Urinary bladder (tissue), 4 donors: Measurements from ENCODE around the gene TTC39A. TPM values are rescaled to one million over a fixed set of nuclear protein-coding genes. Genes with fewer than 3 reads are reported as not detected.

Source experiments
- DNase-seq: peaks from one replicate; pipeline ENCODE4 v3.0.0-alpha.2; 2015; ENCODE audit errors: extremely low spot score
- H3K27ac ChIP-seq: one replicate; pipeline ENCODE4 v1.5.1; 2013; ENCODE audit warnings: low read depth, mild to moderate bottlenecking, moderate library complexity
- H3K36me3 ChIP-seq: one replicate; pipeline ENCODE4 v1.6.1; 2013; ENCODE audit warnings: mild to moderate bottlenecking, moderate library complexity; ENCODE audit not compliant: insufficient read depth
- H3K4me1 ChIP-seq: one replicate; pipeline ENCODE4 v1.6.1; 2013; ENCODE audit warnings: mild to moderate bottlenecking, moderate library complexity; ENCODE audit not compliant: insufficient read depth
- H3K4me3 ChIP-seq: one replicate; pipeline ENCODE4 v1.5.1; 2013; ENCODE audit warnings: low read depth, low read length
- WGBS: extraction: QIAGEN DNeasy Blood & Tissue Kit; methylation state at CpG from one replicate; pipeline ENCODE4 v1.1.7; 2013; 5-methylcytosine and 5-hydroxymethylcytosine counted together
- polyA plus RNA-seq: library from polyadenylated mRNA; stranded (reverse); fragments of 200-250 nt; gene quantifications from one replicate; pipeline ENCODE4 v1.2.3, GENCODE V29; 2013
- total RNA-seq: library from RNA; depleted of rRNA; stranded (reverse); fragments of >200 nt; gene quantifications from one replicate; pipeline ENCODE4 v1.2.3, GENCODE V29; 2014
- donor health status: healthy with polysubstance abuse.
- donor health status: healthy.

TTC39A gene
- total and polyA plus RNA-seq, 2 donors = 2.5 to 4.1 TPM

- no peak overlapping the region for H3K4me3 ChIP-seq
Measured at GRCh38 chr1:51294566-51295184, 35.7 kb downstream of the TTC39A start.

DNA sequence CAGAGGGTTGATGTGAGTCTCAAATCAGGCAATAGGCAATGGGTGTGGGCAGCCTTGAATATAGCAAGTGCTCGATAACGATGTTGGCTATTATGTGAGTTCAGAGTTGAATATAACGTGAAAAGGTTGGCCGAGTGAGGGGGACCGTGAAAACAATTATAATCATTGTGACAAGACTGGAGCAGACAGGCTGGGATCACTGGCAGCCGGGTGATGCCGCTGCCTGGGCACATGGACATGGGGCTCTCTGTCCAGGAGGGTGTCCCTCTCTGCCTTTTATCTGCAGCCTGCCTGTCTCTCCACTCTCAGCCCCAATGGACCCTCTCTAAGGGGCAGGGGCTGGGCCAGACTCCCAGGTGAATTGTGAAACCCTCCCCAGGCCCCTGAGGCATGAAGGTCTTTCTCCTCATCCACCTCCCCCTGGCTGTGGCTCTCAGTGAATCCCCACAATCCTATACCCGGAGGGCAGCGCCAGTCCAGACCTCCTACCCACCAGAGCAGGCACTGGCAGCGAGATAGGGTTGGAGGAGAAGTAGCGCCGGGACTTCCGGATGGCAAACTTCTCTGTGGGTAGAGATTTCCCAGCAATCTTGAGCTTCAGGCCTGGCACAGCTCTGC is 36.4 kb downstream of the TTC39A start:
- Histone ChIP-seq H3K27ac (no peak overlapping the region), H3K4me3 (no peak overlapping the region), H3K4me1 (no peaks in the 10 kb centered on the region), H3K36me3 (no peaks in the 10 kb centered on the region)
- 87% methylated on average over 13 of the region's 13 CpGs for WGBS
- DNase-seq = no peak

More at GRCh38 chr1:51294566-51295184, 35.7 kb downstream of the TTC39A start:
- no peak overlapping the region for H3K27ac ChIP-seq
- no peaks in the 10 kb centered on the region for H3K4me1 ChIP-seq
- WGBS = 74% methylated on average over 11 of the region's 11 CpGs
- H3K36me3 ChIP-seq = no peaks in the 10 kb centered on the region
- DNase-seq = no peak

- H3K27ac ChIP-seq = no peak overlapping the region
- no peaks in the 10 kb centered on the region for H3K36me3 ChIP-seq
- H3K4me3 ChIP-seq = no peak overlapping the region
- 93% methylated on average over 5 of the region's 5 CpGs for WGBS
- no peaks in the 10 kb centered on the region for H3K4me1 ChIP-seq
- DNase-seq = no peak
Measured at GRCh38 chr1:51290489-51290847, 39.9 kb downstream of the TTC39A start.

- H3K36me3 ChIP-seq = no peaks in the 10 kb centered on the region
- no peaks in the 10 kb centered on the region for H3K4me1 ChIP-seq
- no peak overlapping the region for H3K27ac ChIP-seq
- 80% methylated on average over 8 of the region's 8 CpGs for WGBS
- DNase-seq = no peak
- H3K4me3 ChIP-seq = no peak overlapping the region
Measured at GRCh38 chr1:51289676-51290488, 40.5 kb downstream of the TTC39A start.

DNA sequence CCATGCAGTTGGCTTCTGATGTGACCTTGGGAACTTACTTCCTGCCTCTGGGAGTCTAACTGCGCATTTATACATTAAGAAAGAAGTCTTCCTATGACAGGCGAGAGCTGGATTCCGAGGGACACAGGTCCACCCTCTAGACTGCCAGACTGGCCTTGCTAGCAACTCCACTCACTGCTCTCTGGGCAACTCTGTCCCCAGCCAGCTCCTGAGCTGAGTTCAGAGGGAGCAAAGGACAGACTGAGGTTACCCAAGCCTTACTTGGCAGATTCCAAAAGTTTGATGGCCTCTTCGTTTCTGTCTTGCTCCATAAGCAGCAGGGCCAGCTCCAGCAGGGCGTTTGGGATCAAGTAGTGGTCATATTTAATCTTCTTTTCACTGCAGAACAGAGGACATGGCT is 41.8 kb downstream of the TTC39A start:
- 90% methylated on average over 5 of the region's 5 CpGs for WGBS
- H3K36me3 ChIP-seq = no peaks in the 10 kb centered on the region
- no peak overlapping the region for H3K27ac ChIP-seq
- H3K4me1 ChIP-seq = no peaks in the 10 kb centered on the region
- no peak for DNase-seq
- no peak overlapping the region for H3K4me3 ChIP-seq

GRCh38 chr1:51287966-51288365 is 42.4 kb downstream of the TTC39A start:
- Histone ChIP-seq H3K4me3 (no peak overlapping the region), H3K4me1 (no peaks in the 10 kb centered on the region), H3K36me3 (no peaks in the 10 kb centered on the region), H3K27ac (no peak overlapping the region)
- 90% methylated on average over 8 of the region's 8 CpGs for WGBS
- no peak for DNase-seq

- WGBS = 85% methylated on average over 1 of the region's 1 CpG
- no peak for DNase-seq
- Histone ChIP-seq H3K4me3 (no peak overlapping the region), H3K36me3 (no peaks in the 10 kb centered on the region), H3K4me1 (no peaks in the 10 kb centered on the region), H3K27ac (no peak overlapping the region)
Measured at GRCh38 chr1:51285055-51285454, 45.3 kb downstream of the TTC39A start.

DNA sequence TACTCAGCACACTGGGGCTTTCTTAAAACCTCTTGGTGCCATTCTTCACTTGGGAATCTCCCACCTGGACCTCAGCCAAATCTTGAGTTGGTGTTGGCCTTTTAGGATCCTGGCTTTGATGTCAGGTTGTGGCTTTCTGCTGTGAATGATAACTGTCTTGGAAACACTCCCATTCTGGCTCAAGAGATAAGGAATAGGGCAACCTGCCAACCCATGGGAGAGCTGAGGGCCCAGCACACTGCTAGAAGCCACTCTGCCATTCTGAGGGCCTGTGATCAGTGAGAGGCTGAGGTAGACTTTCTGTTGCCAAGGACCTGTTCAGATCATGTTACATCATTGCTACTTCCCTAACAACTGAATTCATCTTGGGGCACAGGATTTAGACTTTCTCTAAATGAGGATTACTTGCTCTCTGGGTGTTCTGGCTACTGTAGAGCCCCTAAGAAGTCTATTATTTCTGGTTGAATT is 45.8 kb downstream of the TTC39A start:
- no peak overlapping the region for H3K4me3 ChIP-seq
- DNase-seq = no peak
- H3K36me3 ChIP-seq = no peaks in the 10 kb centered on the region
- H3K27ac ChIP-seq = no peak overlapping the region
- no peaks in the 10 kb centered on the region for H3K4me1 ChIP-seq

- no peak for DNase-seq
- Histone ChIP-seq H3K4me1 (no peaks in the 10 kb centered on the region), H3K27ac (no peak overlapping the region), H3K4me3 (no peak overlapping the region), H3K36me3 (no peaks in the 10 kb centered on the region)
- WGBS = 91% methylated on average over 5 of the region's 5 CpGs
Measured at GRCh38 chr1:51283979-51284378, 46.4 kb downstream of the TTC39A start.

DNA sequence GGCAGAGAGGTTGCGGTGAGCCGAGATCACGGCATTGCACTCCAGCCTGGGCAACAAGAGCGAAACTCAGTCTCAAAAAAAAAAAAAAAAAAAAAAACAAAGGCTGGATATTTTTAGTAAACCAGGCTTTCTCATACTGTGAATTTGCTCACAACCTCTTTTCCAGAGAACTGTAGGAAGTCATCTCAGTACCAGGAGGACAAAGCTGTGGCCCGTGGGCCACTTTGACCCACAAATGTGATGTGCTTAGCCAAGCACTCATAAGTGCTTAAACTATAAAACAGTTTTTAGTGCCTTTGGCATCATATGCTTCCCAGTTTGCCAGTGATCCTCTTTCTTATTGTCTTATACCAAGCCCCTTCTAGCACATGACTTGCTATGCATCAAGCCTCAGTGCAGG is 47.8 kb downstream of the TTC39A start:
- Histone ChIP-seq H3K27ac (no peak overlapping the region), H3K4me1 (no peaks in the 10 kb centered on the region), H3K4me3 (no peak overlapping the region), H3K36me3 (no peaks in the 10 kb centered on the region)
- WGBS = 86% methylated on average over 5 of the region's 5 CpGs
- DNase-seq = no peak

DNA sequence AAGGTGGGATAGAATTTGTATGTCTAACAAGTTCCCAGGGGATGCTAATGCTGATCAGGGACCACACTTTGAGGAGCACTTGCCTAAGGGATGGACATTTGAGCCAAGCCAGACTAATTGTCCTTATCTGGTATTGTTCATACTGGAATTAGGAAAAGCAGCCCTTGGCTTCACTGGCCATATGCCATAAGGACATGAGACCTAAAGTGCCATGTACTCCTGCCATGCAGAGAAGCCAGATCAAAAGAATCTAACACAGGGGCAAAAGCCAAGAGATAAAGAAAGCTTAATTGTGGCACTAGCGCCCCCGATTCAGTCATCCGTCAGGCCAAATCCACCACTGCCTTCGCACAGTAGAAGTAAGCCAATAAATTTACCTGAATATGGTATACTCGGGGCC is 48.6 kb downstream of the TTC39A start:
- 68% methylated on average over 5 of the region's 5 CpGs for WGBS

GRCh38 chr1:51280321-51280978 is 49.9 kb downstream of the TTC39A start:
- DNase-seq = no peak
- no peak overlapping the region for H3K27ac ChIP-seq
- H3K4me1 ChIP-seq = no peaks in the 10 kb centered on the region
- WGBS = 86% methylated on average over 4 of the region's 4 CpGs
- no peaks in the 10 kb centered on the region for H3K36me3 ChIP-seq
- H3K4me3 ChIP-seq = no peak overlapping the region

More for the DNA sequence above, 48.6 kb downstream of the TTC39A start:
- Histone ChIP-seq H3K4me1 (no peaks in the 10 kb centered on the region), H3K27ac (no peak overlapping the region), H3K4me3 (no peak overlapping the region), H3K36me3 (no peaks in the 10 kb centered on the region)
- no peak for DNase-seq

DNA sequence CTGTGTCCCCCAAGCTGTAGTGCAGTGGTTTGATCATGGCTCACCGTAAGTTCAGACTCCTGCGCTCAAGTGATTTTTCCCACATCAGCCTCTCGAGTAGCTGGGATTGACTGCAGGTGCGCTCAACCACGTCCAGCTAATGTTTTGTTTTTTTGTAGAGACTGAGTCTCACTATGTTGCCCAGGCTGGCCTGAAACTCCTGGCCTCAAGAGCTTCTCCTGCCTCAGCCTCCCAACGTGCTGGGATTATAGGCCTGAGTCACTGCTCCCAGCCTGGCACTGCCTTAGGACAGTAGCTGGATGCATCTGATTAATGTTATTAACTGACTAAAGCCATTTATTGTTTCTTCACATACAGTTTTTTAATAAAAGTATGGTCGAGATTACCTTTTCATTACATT is 54.1 kb downstream of the TTC39A start:
- Histone ChIP-seq H3K4me3 (no peak overlapping the region), H3K27ac (no peak overlapping the region), H3K4me1 (no peaks in the 10 kb centered on the region), H3K36me3 (no peaks in the 10 kb centered on the region)
- no peak for DNase-seq
- 80% methylated on average over 7 of the region's 7 CpGs for WGBS
